Activated T-cell treated with anti-CD3 and anti-CD28 coated beads for 48 hours (primary cell): ENCODE results near the gene CAMKMT.

ENCODE experiments used
- DNase-seq: peaks from one replicate; pipeline ENCODE4 v3.0.0-alpha.2; 2020; ENCODE audit warnings: low read depth

CAMKMT gene

GRCh38 chr2:44801289-44801840 is 439.6 kb downstream of the CAMKMT start:
- no peak for DNase-seq

GRCh38 chr2:44801841-44802776 is 440.4 kb downstream of the CAMKMT start:
- peak; percentile 4 for DNase-seq

GRCh38 chr2:44802777-44803424 is 441.2 kb downstream of the CAMKMT start:
- no peak for DNase-seq

GRCh38 chr2:44804406-44805265 is 442.9 kb downstream of the CAMKMT start:
- no peak for DNase-seq

GRCh38 chr2:44805401-44806235 is 443.9 kb downstream of the CAMKMT start:
- DNase-seq, result no peak

GRCh38 chr2:44807201-44808025 is 445.7 kb downstream of the CAMKMT start:
- DNase-seq, result no peak

- no peak for DNase-seq
Measured at GRCh38 chr2:44810892-44811530, 449.3 kb downstream of the CAMKMT start.

- no peak for DNase-seq
Measured at GRCh38 chr2:44813165-44813564, 451.4 kb downstream of the CAMKMT start.

GRCh38 chr2:44813658-44814057 is 451.9 kb downstream of the CAMKMT start:
- no peak for DNase-seq

GRCh38 chr2:44817256-44817655 is 455.5 kb downstream of the CAMKMT start:
- DNase-seq, result no peak

- DNase-seq, result no peak
Measured at GRCh38 chr2:44817673-44818335, 456.1 kb downstream of the CAMKMT start.

GRCh38 chr2:44819061-44819460 is 457.3 kb downstream of the CAMKMT start:
- DNase-seq, result no peak

- DNase-seq, result no peak
Measured at GRCh38 chr2:44821500-44821899, 459.8 kb downstream of the CAMKMT start.

- DNase-seq, result no peak
Measured at GRCh38 chr2:44822174-44822573, 460.4 kb downstream of the CAMKMT start.
